Body of pancreas (tissue), 4 donors: ENCODE measurements around the gene DOK5. TPM values are rescaled to one million over a fixed set of nuclear protein-coding genes. Genes with fewer than 3 reads are reported as not detected.

Source experiments
- ATAC-seq: fragments of 150-250 bp; one replicate; pipeline ENCODE4 v1.9.1; 2016
- DNase-seq, 4 donors: peaks; one replicate each; pipeline ENCODE4 v3.0.0-alpha.2; 2019
- H3K27ac ChIP-seq, 4 donors: fragments of 200-600 bp; sonication (generic); 1 replicate in 3 of 4; 2 replicates in 1 of 4; pipeline versions ENCODE4 v1.5.1 to v1.6.1; 2016 to 2019; ENCODE audit warnings: mild to moderate bottlenecking in 1 of 4, mixed read lengths in 1 of 4, moderate library complexity in 1 of 4
- H3K27me3 ChIP-seq, 2 donors: fragments of 200-600 bp; sonication (generic); one replicate each; pipeline ENCODE4 v1.6.0; 2016; ENCODE audit warnings: mild to moderate bottlenecking in 1 of 2
- H3K36me3 ChIP-seq, 2 donors: fragments of 200-600 bp; sonication (generic); replicated peaks in 1 of 2; 2 replicates each; pipeline ENCODE4 v1.5.1; 2016; ENCODE audit warnings: low read depth in 2 of 2; ENCODE audit not compliant: insufficient read depth in 1 of 2
- H3K4me1 ChIP-seq: fragments of 200-600 bp; sonication (generic); one replicate; pipeline ENCODE4 v1.6.0; 2016
- H3K4me3 ChIP-seq, 2 donors: fragments of 200-600 bp; sonication (generic); 1 replicate in 1 of 2; 2 replicates in 1 of 2; pipeline ENCODE4 v1.5.1; 2016 to 2019
- H3K9me3 ChIP-seq, 3 donors: fragments of 200-600 bp; sonication (generic); 1 replicate in 2 of 3; 2 replicates in 1 of 3; pipeline ENCODE4 v1.5.1; 2016
- POLR2A ChIP-seq, 3 donors: fragments of 450-650 bp; IDR thresholded peaks; one replicate each; pipeline ENCODE4 v1.6.1; 2016; ENCODE audit warnings: antibody characterized with exemption in 3 of 3, mild to moderate bottlenecking in 2 of 3
- WGBS, 2 donors: methylation state at CpG; one replicate each; pipeline ENCODE4 v1.1.5; 2017; 5-methylcytosine and 5-hydroxymethylcytosine counted together
- intact Hi-C: fragments of 100-400 bp; cut with DNase I; formaldehyde crosslinking; loops from one replicate; pipeline ENCODE4 v1.15.1; 2023
- total RNA-seq, 2 donors: library from RNA; depleted of rRNA; stranded (reverse); fragments of >200 nt; gene quantifications; one replicate each; pipeline ENCODE4 v1.1.0, GENCODE V29; 2016
- TF ChIP-seq, protein P1 (sequence below), 7 experiments: fragments of 450-650 bp in 4 of 7; fragments of 200-600 bp in 3 of 7; sonication (generic) in 3 of 7; IDR thresholded peaks; one replicate each; pipeline ENCODE4 v1.5.1; 2016 to 2019; ENCODE audit warnings: antibody characterized with exemption in 7 of 7

DOK5 gene
- total RNA-seq, 2 donors from 2014 or later: 1.3 TPM; not detected in 1

DNA sequence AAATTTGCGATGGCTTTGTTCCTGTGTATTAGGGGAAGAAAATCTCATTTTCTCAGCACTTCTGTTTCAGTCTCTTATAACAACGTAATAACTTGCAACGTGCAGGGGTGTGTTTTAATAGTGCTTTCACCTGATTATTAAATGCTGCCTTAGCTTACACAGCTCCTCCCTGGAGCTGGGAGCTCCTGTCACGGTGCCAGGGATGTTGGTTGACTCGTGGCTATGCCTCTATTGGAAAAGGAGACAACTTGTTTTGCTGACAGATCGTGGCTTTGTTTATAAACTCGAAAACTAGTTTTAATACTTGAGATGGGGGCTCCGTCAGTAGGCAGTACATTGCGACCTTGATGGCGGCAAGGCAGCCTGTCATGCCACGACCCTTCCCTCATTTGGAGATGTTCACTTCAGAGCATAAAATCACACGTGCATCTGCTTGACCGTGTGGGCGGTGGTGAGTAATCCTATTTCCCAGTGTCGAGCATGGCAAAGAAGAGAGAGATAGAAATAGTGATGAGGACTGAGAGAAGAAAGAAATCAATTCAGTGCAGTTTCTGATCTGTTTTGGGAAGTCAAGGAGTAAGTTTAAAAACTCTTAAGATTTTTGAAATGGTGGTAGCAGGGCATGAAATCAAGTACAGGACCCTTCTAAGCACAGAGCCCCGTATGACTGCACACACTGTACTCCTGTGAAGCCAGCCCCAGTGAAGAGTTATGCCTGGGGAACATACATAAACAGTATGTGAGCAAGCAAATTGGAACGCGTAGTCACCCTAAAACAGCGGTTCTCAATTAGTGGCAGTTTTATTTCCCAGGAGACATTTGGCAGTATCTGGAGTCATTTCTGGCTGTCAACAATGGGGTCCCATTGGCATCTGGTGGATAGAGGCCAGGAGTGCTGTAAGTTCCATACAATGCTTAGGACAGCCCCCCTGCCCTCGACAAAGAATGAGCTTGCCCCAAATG is 147.2 kb downstream of the DOK5 start:
- intact Hi-C loops: no loop called here
- ATAC-seq (no peak), DNase-seq (peak in 1 of 4 donors; percentile 14)
- H3K36me3 ChIP-seq: no peaks in the 10 kb centered on the region
- 74 to 76% methylated on average over 19 to 20 of the region's 20 CpGs for WGBS, 2 donors
- H3K27ac ChIP-seq: no peak overlapping the region
- H3K4me3 ChIP-seq: no peak overlapping the region
- no peaks in the 10 kb centered on the region for H3K9me3 ChIP-seq
- no peaks in the 10 kb centered on the region for H3K27me3 ChIP-seq
- peaks cover 26% of the 10 kb centered on the region for H3K4me1 ChIP-seq
- TF ChIP-seq, protein P1, sequence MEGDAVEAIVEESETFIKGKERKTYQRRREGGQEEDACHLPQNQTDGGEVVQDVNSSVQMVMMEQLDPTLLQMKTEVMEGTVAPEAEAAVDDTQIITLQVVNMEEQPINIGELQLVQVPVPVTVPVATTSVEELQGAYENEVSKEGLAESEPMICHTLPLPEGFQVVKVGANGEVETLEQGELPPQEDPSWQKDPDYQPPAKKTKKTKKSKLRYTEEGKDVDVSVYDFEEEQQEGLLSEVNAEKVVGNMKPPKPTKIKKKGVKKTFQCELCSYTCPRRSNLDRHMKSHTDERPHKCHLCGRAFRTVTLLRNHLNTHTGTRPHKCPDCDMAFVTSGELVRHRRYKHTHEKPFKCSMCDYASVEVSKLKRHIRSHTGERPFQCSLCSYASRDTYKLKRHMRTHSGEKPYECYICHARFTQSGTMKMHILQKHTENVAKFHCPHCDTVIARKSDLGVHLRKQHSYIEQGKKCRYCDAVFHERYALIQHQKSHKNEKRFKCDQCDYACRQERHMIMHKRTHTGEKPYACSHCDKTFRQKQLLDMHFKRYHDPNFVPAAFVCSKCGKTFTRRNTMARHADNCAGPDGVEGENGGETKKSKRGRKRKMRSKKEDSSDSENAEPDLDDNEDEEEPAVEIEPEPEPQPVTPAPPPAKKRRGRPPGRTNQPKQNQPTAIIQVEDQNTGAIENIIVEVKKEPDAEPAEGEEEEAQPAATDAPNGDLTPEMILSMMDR (IDR thresholded peaks at IDR 0.05): no peak
- TF ChIP-seq POLR2A (IDR thresholded peaks at IDR 0.05): no peak

DNA sequence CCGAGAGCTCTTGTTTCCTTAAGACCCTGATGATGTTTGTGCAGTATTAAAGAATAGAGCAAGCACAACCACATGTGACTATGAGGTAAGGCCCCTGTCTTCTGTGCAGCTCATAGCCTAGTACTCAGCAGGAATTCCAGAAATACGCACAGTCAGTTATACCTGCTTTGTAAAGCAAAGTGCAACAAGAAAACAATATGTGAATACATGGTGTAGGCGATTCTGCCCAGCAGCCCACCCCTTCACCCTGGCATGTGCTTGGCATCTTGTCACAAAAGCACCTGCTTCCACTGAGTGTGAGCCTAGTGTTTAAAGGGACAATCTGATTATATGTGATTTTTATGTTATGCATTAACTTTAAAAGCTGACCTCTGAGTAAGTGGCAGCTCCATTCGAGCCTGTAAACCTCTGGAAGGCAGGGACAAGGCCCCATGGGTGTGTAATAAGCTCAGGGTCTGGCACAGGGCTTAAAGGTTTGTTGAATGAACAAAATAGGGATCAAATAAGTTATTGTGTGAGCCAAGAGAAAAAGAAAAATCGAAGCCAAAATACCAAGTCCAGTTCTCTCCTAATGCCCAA is 148.7 kb downstream of the DOK5 start:
- Histone ChIP-seq H3K4me1 (peaks cover 26% of the 10 kb centered on the region), H3K36me3 (no peaks in the 10 kb centered on the region), H3K27me3 (no peaks in the 10 kb centered on the region), H3K9me3 (no peaks in the 10 kb centered on the region), H3K27ac (peak overlapping the region in 3 of 4 donors; percentile 24 to 46 (median 39)), H3K4me3 (no peak overlapping the region)
- ATAC-seq (peak; percentile 33), DNase-seq (peak in 2 of 4 donors; percentile 39 to 54)
- TF ChIP-seq POLR2A (IDR thresholded peaks at IDR 0.05): no peak
- TF ChIP-seq, protein P1 (IDR thresholded peaks at IDR 0.05): no peak
- 26 to 39% methylated on average over 5 of the region's 5 CpGs for WGBS, 2 donors
- intact Hi-C loops: no loop called here

DNA sequence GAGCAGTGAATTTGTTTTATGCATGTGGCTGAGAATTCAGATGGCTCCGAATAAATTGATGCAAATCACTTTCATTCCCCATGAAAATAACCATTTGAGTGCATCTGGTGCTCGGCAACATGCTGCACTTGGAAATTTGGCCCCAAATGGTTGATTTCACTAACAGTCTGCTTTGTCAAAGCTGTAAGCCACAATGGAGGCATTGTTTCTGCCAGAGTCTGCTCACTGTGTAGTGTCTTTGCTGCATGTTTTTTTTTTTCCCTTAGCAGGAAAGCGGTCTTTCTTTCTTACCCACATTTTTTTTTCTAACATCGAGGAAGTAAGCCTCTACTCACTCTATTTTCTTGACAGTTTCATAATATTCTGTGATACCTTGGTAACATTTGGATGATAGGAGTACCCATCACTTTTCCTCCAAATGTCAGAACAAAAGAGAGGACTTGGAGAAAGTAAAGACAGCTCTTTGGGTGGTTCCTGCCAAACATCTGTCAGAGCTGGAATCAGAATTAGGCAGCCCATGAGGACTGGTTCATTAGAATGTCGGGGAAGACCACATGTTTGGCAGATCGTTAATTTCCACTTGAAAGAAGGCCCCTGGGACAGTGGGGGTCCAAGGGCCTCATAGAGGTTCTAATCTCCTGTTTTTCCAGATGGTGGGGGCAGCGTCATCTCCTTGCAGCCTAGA is 149.5 kb downstream of the DOK5 start:
- H3K9me3 ChIP-seq: no peaks in the 10 kb centered on the region
- 29 to 35% methylated on average over 7 of the region's 7 CpGs for WGBS, 2 donors
- TF ChIP-seq POLR2A (IDR thresholded peaks at IDR 0.05): no peak
- TF ChIP-seq, protein P1 (IDR thresholded peaks at IDR 0.05): no peak
- peak overlapping the region in 3 of 4 donors; percentile 24 to 46 (median 39) for H3K27ac ChIP-seq
- H3K4me1 ChIP-seq: peaks cover 26% of the 10 kb centered on the region
- intact Hi-C loops: no loop called here
- DNase-seq (no peak), ATAC-seq (no peak)
- H3K36me3 ChIP-seq: no peaks in the 10 kb centered on the region
- no peak overlapping the region for H3K4me3 ChIP-seq
- no peaks in the 10 kb centered on the region for H3K27me3 ChIP-seq

DNA sequence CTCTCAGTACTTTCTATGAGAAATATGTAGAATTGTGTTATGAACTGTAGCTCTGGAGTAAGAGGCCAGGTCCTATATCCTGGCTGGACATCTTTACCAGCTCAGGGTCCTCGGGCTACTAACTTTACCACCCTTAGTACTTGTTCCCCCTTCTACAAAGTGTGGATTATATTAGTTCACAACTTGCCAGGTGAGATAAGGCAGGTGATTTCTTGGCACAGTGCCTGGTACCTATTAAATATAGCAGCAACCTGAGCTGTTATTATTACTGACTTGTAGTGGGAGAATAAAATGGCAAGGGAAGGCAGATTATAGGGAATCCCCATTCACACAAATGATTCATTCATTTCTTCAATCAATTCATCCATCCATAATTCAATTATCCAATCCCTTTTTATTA is 150.1 kb downstream of the DOK5 start:
- no peaks in the 10 kb centered on the region for H3K9me3 ChIP-seq
- H3K27me3 ChIP-seq: no peaks in the 10 kb centered on the region
- intact Hi-C loops: no loop called here
- peak overlapping the region in 2 of 4 donors; percentile 2 to 24 for H3K27ac ChIP-seq
- 7 to 12% methylated on average over 1 of the region's 1 CpG for WGBS, 2 donors
- DNase-seq (peak; percentile 35 to 69 (median 55)), ATAC-seq (peak; percentile 50)
- no peaks in the 10 kb centered on the region for H3K36me3 ChIP-seq
- no peak overlapping the region for H3K4me3 ChIP-seq
- H3K4me1 ChIP-seq: peaks cover 26% of the 10 kb centered on the region
- TF ChIP-seq, protein P1 (IDR thresholded peaks at IDR 0.05): no peak
- no peak for TF ChIP-seq POLR2A (IDR thresholded peaks at IDR 0.05)
